Ovary (tissue), 1 donor: Measurements from ENCODE around the gene ATP9A.

ENCODE experiments used
- EP300 ChIP-seq: sonication (generic); formaldehyde crosslinking; IDR thresholded peaks from one replicate; pipeline ENCODE4 v1.6.1; 2017; ENCODE audit warnings: antibody characterized with exemption
- POLR2A ChIP-seq: fragments of 450-650 bp; IDR thresholded peaks from one replicate; pipeline ENCODE4 v1.6.1; 2017; ENCODE audit warnings: antibody characterized with exemption, mild to moderate bottlenecking, moderate library complexity

DNA sequence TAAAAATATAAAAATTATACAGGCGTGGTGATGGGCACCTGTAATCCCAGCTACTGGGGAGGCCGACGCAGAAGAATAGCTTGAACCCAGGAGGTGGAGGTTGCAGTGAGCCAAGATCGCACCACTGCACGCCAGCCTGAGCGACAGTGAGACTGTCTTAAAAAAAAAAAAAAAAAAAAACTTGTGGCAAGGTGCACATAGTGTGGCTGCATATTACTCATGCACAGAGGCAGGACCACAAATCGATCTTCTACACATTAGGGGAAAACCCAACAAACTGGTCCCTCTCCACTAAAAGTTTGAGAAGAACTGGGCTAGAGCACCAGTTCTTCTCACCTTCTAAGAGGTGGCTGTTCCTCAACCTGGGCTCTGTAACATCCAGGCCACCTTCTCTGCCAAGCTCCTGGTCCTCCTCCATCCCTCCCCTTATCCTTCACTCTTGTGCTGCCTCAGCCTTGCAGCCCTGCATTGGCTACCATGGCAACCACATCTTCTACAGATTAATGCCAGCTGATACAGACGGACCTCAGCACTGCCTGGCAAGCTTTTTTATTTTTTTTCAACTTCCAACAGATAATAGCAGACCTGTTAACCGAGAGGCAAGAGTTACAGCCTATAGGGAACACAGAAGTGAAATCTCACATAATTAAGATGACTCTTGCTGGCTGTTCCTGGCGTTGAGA lies 88.0 kb downstream of the ATP9A start:
- no peak for TF ChIP-seq EP300
- TF ChIP-seq POLR2A = no peak
